Parathyroid adenoma (tissue), 2 donors: ENCODE measurements around the gene NTRK3.

ENCODE experiments used
- H2AFZ ChIP-seq: fragments of 300-600 bp; sonication (generic); one replicate; pipeline ENCODE4 v1.7.0; 2017; ENCODE audit warnings: antibody characterized with exemption, mild to moderate bottlenecking
- H3K27ac ChIP-seq: fragments of 300-600 bp; sonication (generic); one replicate; pipeline ENCODE4 v1.7.0; 2017
- H3K27me3 ChIP-seq: fragments of 300-600 bp; sonication (generic); one replicate; pipeline ENCODE4 v1.7.0; 2017; ENCODE audit warnings: low read length; ENCODE audit not compliant: control insufficient read depth, insufficient read depth
- H3K36me3 ChIP-seq: fragments of 300-600 bp; sonication (generic); one replicate; pipeline ENCODE4 v1.7.0; 2017; ENCODE audit warnings: low read length; ENCODE audit not compliant: control insufficient read depth, insufficient read depth
- H3K4me1 ChIP-seq: fragments of 300-600 bp; sonication (generic); one replicate; pipeline ENCODE4 v1.7.0; 2017; ENCODE audit warnings: control low read depth
- H3K4me2 ChIP-seq: fragments of 300-600 bp; sonication (generic); one replicate; pipeline ENCODE4 v1.7.0; 2017; ENCODE audit warnings: low read length
- H3K4me3 ChIP-seq: fragments of 300-600 bp; sonication (generic); one replicate; pipeline ENCODE4 v1.7.0; 2017; ENCODE audit warnings: low read depth, low read length
- H3K79me2 ChIP-seq: fragments of 300-600 bp; sonication (generic); one replicate; pipeline ENCODE4 v1.7.0; 2017; ENCODE audit warnings: control low read depth
- H3K9ac ChIP-seq: fragments of 300-600 bp; sonication (generic); one replicate; pipeline ENCODE4 v1.7.0; 2017; ENCODE audit warnings: mild to moderate bottlenecking
- H3K9me3 ChIP-seq: fragments of 300-600 bp; sonication (generic); one replicate; pipeline ENCODE4 v1.7.0; 2017; ENCODE audit warnings: low read length; ENCODE audit not compliant: control insufficient read depth
- TF ChIP-seq, protein P1 (sequence below): fragments of 300-600 bp; sonication (generic); IDR thresholded peaks from one replicate; pipeline ENCODE4 v1.7.0; 2017; ENCODE audit warnings: antibody characterized with exemption, mild to moderate bottlenecking
- donor health status: primary hyperparathyroidism.

NTRK3 gene

DNA sequence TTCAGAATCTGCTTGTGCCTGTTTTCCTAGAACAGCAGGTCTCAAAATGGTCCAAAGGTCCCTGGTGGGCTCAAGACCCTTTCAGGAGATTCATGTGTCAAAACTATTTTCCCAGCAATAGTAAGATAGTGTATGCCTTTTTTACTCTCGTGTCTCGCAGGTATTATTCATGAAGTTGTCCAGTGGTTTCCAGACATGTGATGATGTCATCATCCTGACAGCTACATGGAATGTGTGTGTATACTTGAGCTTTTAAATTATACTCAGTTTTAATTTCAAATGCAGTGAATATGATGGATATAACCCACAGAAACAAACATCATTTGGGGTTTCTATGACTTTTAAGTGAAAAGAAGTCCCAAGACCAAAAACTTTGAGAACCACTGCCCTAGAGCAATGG is 288.6 kb downstream of the NTRK3 start:
- no peaks in the 10 kb centered on the region for H3K36me3 ChIP-seq
- no peak overlapping the region for H3K4me3 ChIP-seq
- H3K9me3 ChIP-seq = no peaks in the 10 kb centered on the region
- H2AFZ ChIP-seq = no peak overlapping the region
- TF ChIP-seq, protein P1, sequence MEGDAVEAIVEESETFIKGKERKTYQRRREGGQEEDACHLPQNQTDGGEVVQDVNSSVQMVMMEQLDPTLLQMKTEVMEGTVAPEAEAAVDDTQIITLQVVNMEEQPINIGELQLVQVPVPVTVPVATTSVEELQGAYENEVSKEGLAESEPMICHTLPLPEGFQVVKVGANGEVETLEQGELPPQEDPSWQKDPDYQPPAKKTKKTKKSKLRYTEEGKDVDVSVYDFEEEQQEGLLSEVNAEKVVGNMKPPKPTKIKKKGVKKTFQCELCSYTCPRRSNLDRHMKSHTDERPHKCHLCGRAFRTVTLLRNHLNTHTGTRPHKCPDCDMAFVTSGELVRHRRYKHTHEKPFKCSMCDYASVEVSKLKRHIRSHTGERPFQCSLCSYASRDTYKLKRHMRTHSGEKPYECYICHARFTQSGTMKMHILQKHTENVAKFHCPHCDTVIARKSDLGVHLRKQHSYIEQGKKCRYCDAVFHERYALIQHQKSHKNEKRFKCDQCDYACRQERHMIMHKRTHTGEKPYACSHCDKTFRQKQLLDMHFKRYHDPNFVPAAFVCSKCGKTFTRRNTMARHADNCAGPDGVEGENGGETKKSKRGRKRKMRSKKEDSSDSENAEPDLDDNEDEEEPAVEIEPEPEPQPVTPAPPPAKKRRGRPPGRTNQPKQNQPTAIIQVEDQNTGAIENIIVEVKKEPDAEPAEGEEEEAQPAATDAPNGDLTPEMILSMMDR = no peak
- H3K27me3 ChIP-seq = no peaks in the 10 kb centered on the region
- H3K27ac ChIP-seq = no peak overlapping the region
- no peaks in the 10 kb centered on the region for H3K79me2 ChIP-seq
- H3K4me2 ChIP-seq = no peak overlapping the region
- H3K4me1 ChIP-seq = no peaks in the 10 kb centered on the region
- no peak overlapping the region for H3K9ac ChIP-seq

DNA sequence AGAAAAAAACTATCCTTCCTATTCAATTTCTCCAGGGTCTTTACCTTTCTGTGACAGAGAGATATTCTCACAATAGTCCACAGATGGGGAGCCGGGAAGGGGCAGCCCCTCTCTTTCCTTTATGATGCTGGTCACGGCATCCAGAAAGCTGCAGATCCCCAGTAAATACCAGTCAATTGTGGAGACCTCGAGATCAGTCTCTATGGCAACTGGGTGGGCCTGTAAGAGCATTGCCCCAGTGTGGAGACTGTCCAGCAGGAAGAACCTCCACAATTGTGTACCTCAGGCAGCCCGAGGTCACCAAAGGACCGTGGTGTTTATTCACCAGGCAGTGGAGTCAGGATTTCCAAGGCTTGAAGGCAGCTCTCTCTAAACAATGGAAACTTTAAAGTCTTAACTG is 291.2 kb downstream of the NTRK3 start:
- Histone ChIP-seq H3K9me3 (no peaks in the 10 kb centered on the region), H3K9ac (no peak overlapping the region), H3K27me3 (no peaks in the 10 kb centered on the region), H2AFZ (no peak overlapping the region), H3K36me3 (no peaks in the 10 kb centered on the region), H3K4me3 (no peak overlapping the region), H3K27ac (no peak overlapping the region), H3K79me2 (no peaks in the 10 kb centered on the region), H3K4me1 (no peaks in the 10 kb centered on the region), H3K4me2 (no peak overlapping the region)
- TF ChIP-seq, protein P1 = no peak

DNA sequence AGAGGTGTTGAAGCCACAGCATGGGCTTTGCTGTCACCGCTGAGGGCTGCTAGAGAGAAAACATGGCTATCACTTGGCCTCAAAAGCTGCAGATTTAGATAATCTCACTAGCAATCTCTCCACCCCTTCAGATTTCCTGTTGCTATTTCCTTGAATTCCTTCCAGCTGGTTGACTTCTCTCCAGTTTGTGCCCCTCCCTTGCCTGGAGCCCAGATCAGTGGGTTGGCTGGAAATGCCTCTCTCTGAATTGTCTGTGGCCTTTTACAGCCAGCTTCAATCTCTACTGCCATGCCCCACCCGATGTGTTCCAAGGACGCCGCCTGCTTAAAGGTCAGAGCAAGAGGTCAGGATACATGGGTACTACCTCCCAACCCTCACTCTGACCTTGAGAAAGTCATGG is 294.1 kb downstream of the NTRK3 start:
- H3K9ac ChIP-seq = no peak overlapping the region
- H3K36me3 ChIP-seq = no peaks in the 10 kb centered on the region
- H2AFZ ChIP-seq = no peak overlapping the region
- H3K4me3 ChIP-seq = no peak overlapping the region
- no peak overlapping the region for H3K4me2 ChIP-seq
- no peaks in the 10 kb centered on the region for H3K79me2 ChIP-seq
- no peaks in the 10 kb centered on the region for H3K4me1 ChIP-seq
- TF ChIP-seq, protein P1 = no peak
- no peaks in the 10 kb centered on the region for H3K9me3 ChIP-seq
- H3K27me3 ChIP-seq = no peaks in the 10 kb centered on the region
- no peak overlapping the region for H3K27ac ChIP-seq

DNA sequence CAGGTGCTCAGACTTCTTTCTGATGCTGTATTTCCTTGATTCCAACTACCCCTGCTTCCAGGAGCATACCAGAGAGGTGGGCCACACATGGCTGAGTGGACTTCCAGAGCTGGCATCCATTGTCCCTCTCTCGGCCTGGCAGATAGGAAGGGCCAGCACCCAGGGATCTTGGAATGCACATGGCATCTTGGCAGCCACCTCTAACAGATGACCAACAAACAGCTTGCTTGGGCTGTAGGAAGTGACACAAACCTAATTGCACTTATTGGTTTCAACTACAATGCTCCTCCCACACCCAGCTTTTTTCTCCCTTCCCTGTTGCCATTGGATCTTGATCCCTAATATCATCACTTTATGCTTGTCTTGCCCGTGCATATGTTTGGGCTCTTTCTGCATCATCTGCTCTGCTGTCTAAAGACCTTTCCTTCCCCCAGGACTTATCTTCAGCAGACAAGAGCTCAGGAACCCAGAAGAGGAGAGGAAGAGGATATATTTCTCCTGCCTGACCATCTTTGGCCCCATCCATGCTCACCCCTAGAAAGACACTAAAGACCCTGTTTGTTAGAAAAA is 294.6 kb downstream of the NTRK3 start:
- no peak overlapping the region for H3K4me2 ChIP-seq
- H2AFZ ChIP-seq = no peak overlapping the region
- H3K27ac ChIP-seq = no peak overlapping the region
- H3K79me2 ChIP-seq = no peaks in the 10 kb centered on the region
- no peak overlapping the region for H3K4me3 ChIP-seq
- no peaks in the 10 kb centered on the region for H3K4me1 ChIP-seq
- H3K27me3 ChIP-seq = no peaks in the 10 kb centered on the region
- no peaks in the 10 kb centered on the region for H3K36me3 ChIP-seq
- TF ChIP-seq, protein P1 = no peak
- H3K9me3 ChIP-seq = no peaks in the 10 kb centered on the region
- H3K9ac ChIP-seq = no peak overlapping the region

DNA sequence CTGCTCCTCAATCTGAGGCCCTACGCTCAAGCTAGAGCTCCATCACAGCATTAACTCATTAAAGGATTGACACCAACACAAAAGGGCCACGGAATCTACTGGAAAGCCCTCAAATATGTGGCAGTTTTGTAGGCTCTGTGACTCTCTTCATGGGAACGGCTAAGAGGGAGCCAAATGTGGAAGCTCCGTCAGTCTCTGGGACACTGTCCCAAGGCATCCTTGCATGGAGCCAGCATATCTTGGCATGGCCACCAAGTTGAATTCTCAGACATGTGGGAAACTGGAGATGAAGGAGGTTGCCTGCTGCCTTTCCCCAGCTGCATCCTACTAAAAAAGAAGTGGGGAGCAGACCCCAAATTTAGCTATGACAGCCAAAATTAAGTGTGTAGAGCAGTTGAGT is 296.9 kb downstream of the NTRK3 start:
- Histone ChIP-seq H3K36me3 (no peaks in the 10 kb centered on the region), H3K9ac (no peak overlapping the region), H3K27me3 (no peaks in the 10 kb centered on the region), H3K4me3 (no peak overlapping the region), H3K27ac (no peak overlapping the region), H3K4me2 (no peak overlapping the region), H3K9me3 (no peaks in the 10 kb centered on the region), H3K79me2 (no peaks in the 10 kb centered on the region), H2AFZ (no peak overlapping the region), H3K4me1 (no peaks in the 10 kb centered on the region)
- TF ChIP-seq, protein P1 = no peak
